NCI-H2227 (cell line): ENCODE measurements around the gene EDC3.
"Not testable (repeated sequence)": the region's sequence is repeated elsewhere in the genome, so short reads cannot be mapped to it uniquely, and the experiment has no call there.

ENCODE experiments used
- DNase-seq: peaks from one replicate; lab custom pipeline; 2025; ENCODE audit not compliant: unreplicated experiment; lab: John Stamatoyannopoulos, UW

EDC3 gene

GRCh38 chr15:74695597-74696397 lies at the start of gene EDC3:
Gene EDC3, minus strand, starts transcription at chr15:74696024. Its CDS starts 20,900 bp downstream, at chr15:74675124.
- DNase-seq: peak; percentile 90

DNA sequence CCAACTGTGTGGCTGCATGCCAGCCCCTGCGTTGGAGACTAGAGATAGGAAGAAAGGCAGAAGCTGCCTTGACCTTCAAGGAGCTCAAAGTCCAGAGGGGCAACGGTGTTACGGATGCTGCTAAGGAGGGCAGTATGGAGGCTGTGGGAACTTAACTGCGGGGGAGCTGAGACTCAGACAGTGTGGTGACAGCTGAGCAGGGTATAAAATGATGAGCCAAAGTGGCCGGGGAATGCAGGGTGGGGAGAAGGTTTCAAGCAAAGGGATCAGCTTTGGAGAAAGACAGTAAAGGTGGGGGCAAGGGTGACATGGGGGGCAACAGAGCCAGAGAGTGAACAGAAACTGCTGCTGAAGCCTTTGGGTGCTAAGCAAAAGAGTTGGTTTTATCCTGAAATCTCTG lies 46.6 kb upstream of the EDC3 start:
- DNase-seq: no peak

GRCh38 chr15:74738239-74738638 lies 42.4 kb upstream of the EDC3 start:
- not testable (repeated sequence) for DNase-seq

DNA sequence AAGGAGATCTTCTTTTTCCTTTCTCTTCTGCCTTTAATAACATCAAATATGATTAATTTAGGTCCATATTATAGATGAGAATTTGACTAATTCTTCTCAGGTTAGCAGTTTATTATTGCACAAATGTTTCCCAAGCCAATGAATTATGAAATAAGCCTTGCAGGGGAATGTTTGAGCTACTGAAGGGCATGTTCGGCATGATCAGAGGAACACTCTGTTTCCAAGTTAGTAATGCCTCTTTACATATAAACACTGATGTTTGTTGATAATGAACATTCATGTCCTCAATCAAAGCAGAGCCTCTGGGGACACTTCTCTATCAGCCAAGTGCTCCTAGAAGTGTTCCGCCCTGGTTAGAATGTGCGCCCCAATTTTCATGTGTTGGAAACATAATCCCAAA lies 39.5 kb upstream of the EDC3 start:
- DNase-seq: no peak

- DNase-seq: no peak
Observed at GRCh38 chr15:74733269-74733668, 37.4 kb upstream of the EDC3 start.

GRCh38 chr15:74732846-74733245 lies 37.0 kb upstream of the EDC3 start:
- no peak for DNase-seq

DNA sequence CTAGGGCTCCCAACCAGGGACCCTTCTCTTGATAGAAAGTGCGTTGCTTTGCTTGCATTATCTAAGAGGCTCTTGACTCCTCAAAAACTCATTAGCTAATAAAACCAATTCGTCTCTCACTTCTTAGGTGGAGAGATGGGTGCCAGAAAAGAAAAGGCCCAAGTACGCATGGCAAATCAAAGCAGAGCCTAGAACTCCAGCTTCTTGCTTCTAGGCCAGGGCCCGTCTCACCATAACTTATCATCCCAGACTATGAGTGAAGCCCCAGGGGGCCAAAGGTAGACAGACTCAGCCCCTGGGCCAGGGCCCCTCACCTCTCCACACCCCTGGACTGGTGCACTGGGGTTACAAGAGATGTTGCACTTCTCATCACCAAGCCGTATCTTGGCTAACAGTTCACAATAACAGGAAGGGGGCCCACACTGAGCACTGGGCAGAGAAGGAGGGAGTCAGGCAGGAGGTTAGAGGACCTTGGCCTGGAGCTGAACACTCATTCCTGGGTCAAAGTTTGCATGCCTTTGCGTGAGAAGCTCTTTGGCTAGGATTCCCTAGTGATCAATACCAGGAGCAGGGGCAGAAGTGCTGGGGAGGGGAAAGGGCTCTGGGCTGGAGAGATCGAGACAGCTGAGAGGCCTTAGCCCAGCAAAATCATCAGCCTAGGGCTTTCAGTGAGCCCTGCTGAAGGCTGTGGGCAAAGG lies 34.9 kb upstream of the EDC3 start:
- DNase-seq: no peak

GRCh38 chr15:74729372-74729771 lies 33.5 kb upstream of the EDC3 start:
- not testable (repeated sequence) for DNase-seq

- DNase-seq: not testable (repeated sequence)
Observed at GRCh38 chr15:74728699-74729098, 32.9 kb upstream of the EDC3 start.

GRCh38 chr15:74727727-74728126 lies 31.9 kb upstream of the EDC3 start:
- DNase-seq: no peak

DNA sequence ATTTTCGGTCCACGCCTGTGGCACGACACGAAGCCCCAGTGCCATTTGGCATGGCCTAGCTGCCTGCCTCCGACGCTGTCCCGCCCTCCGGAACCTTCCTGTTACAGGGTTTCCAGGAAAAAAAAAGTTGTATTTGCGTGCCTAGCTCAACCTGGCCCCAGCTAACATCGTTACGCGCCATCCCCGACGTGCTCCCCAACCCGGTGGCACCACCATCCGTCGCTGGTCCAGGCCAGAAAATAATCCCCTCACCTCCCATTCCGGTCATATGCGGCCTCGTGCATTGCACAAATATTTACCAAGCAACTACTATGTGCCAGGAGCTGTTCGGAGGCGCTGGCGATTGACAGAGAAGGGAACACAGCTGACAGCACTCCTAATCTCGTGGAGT lies 30.9 kb upstream of the EDC3 start:
- DNase-seq: no peak

DNA sequence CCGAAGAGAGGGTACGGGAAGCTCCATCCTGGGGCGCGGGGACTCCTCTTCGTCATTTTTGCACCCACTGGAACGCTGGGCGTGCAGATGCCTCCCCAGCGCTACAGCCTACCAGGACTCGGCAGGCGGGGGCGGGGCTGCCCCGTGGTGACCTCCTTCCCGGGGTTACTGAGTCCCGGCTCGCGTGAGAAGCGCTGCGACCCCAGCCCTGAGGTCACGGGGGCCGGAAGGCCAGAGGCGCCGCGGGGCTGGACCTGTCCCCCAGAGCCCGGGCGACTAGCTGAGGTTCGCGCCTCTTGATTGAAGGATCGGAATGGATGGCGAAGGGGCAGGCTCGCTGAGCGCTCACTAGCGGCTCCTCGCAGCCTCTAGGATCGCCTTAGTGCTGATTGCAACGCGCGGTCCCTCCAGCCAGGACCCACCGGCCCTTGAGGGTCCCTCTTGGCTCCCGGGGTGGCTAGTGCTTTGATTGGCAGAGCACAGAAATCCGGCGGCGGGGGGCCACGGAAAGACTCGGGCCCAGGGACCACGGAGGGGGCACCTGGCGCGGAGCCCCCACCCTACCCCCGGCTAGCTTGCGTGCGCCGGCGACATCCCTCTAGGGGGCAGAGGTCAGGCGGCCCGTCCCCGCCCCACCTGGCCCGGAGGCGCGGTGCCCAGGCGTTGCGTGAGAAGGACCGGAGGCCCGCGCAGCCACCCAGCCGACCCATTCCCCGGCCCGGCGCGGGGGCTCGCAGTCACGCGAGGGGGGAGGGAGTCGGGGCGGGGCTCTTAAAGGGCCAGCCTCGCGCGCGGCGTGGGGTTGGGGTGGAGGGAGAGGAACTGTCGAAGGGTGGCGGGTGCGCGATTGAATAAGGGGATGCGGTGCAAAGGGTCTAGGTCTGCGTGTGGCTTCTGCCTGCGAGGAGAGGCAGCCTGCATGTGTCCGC lies 30.3 kb upstream of the EDC3 start:
- DNase-seq: peak; percentile 12

- peak; percentile 5 for DNase-seq
Observed at GRCh38 chr15:74725225-74725774, 29.5 kb upstream of the EDC3 start, which contains the start of gene CYP1A1. Gene CYP1A1, minus strand, starts transcription at chr15:74725528. Its CDS starts 2,431 bp downstream, at chr15:74723097.

DNA sequence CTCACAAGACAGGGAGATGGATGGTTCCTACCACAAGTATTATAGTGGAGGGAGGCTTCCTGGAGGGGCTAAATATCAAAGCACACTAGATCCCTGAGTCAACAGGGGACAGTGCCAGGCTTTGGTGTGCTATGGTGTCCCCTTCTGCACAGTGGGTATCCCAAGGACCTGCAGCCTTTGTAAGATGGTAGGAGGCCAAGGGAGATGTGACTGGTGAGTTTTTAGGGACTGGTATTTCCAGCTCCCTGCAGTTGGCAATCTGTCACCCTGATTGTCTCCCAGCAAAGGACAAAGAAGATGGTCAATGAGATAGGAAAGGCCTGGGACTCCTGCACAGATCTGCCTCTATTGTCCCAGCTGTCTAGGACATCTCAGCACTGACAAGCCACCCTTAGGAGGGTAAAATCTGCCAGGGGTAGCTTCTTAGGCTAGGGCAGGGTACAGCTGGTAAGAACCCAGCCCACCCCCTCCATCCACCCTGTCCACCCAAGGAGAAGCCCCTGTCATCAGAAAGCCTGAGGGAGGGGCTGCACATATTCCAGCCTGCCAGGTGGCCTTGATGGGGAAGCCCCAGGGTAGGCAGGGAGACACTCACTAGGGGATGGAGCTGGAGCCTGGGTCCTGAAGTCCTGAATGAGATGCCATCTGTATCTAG lies 28.9 kb upstream of the EDC3 start:
- no peak for DNase-seq

DNA sequence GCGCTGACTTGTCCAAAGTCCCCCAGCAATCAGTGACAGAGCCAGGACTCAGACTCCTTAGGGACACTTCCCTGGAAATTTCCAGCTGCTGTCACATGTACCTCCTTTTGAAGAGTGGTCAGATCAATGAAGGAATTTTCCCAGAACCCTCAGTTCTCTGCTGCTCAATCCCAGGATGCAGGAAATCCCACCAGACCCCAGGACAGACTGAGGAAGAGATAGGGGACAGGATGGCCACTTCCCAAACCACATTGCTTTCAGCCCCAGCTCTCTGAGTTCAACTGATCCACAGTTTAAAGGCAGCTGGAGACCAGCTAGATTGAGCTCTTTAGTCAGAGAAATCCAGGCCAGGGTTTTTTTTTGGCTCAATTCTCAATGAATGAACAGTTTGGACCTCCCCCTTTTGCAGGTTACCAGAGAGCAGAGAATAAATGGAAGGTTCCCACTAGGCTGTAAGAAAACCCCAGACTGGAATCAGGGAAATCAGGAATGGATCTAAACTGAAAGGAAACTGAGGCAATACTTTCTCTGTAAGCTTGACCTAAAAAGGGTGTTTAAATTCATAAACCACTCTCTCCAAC lies 28.0 kb upstream of the EDC3 start:
- peak; percentile 43 for DNase-seq

- no peak for DNase-seq
Observed at GRCh38 chr15:74723187-74723586, 27.4 kb upstream of the EDC3 start.

GRCh38 chr15:74722591-74722990 lies 26.8 kb upstream of the EDC3 start:
- no peak for DNase-seq

GRCh38 chr15:74716651-74717050 lies 20.8 kb upstream of the EDC3 start:
- DNase-seq: no peak

DNA sequence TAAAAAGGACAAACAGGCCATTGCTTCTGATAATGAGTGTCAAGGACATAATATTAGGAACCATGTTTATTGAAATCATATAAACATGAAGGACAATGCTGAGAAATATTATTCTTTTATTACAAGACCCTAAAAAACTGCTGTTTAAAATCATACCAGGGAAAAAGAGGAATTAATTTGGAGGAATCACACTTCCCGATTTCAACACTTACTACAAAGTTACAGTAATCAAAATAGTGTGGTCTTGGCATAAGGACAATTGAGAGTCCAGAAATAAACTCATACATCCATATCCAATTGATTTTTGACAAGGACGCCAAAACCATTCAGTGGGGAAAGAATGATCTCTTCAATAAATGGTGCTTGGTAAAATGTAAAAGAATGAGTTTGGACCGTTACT lies 16.5 kb upstream of the EDC3 start:
- DNase-seq: no peak
